ENCODE data around the gene DENND5B. TPM values are rescaled to one million over a fixed set of nuclear protein-coding genes. Genes with fewer than 3 reads are reported as not detected.

The DENND5B gene
- total and polyA plus RNA-seq, 10 donors, result 4.5 to 42.5 (median 24.6) TPM

GRCh38 chr12:31526158-31526546, 64.8 kb downstream of the DENND5B start:
- Histone ChIP-seq H3K4me1 (peaks cover 6 to 43% (median 20%) of the 10 kb centered on the region in 6 donors), H3K27me3 (replicated peaks in 1 of 7) (no peaks in the 10 kb centered on the region), H3K36me3 (no peaks in the 10 kb centered on the region), H3K27ac (no peak overlapping the region), H3K9me3 (no peaks in the 10 kb centered on the region), H3K4me3 (no peak overlapping the region)
- TF ChIP-seq POLR2A (IDR thresholded peaks at IDR 0.05), result no peak
- WGBS, 5 donors, result 58 to 64% (median 60%) methylated on average over 4 of the region's 4 CpGs
- DNase-seq, result no peak
- intact Hi-C loops (cut with DNase I; ENCODE audit: low total_unique reads), result no loop called here

- H3K4me3 ChIP-seq, result no peak overlapping the region
- peaks cover 6 to 40% (median 20%) of the 10 kb centered on the region in 6 donors for H3K4me1 ChIP-seq
- 65 to 81% (median 73%) methylated on average over 3 of the region's 3 CpGs for WGBS, 5 donors
- no peak overlapping the region for H3K27ac ChIP-seq
- no peaks in the 10 kb centered on the region for H3K27me3 ChIP-seq (replicated peaks in 1 of 7)
- H3K9me3 ChIP-seq, result no peaks in the 10 kb centered on the region
- intact Hi-C loops (cut with DNase I; ENCODE audit: low total_unique reads), result no loop called here
- no peak for DNase-seq
- no peaks in the 10 kb centered on the region for H3K36me3 ChIP-seq
- no peak for TF ChIP-seq POLR2A (IDR thresholded peaks at IDR 0.05)
- no peak for TF ChIP-seq CTCF (IDR thresholded peaks at IDR 0.05 in 8 of 11, conservative IDR thresholded peaks at IDR 0.05 in 3 of 11)
- TF ChIP-seq POLR2AphosphoS5 (IDR thresholded peaks at IDR 0.05), result no peak
Observed at GRCh38 chr12:31525496-31526157, 65.3 kb downstream of the DENND5B start.

- Histone ChIP-seq H3K36me3 (no peaks in the 10 kb centered on the region), H3K4me1 (peaks cover 6 to 45% (median 21%) of the 10 kb centered on the region in 6 donors), H3K9me3 (no peaks in the 10 kb centered on the region), H3K27me3 (replicated peaks in 1 of 7) (no peaks in the 10 kb centered on the region), H3K4me3 (no peak overlapping the region), H3K27ac (no peak overlapping the region)
- 42 to 66% (median 56%) methylated on average over 1 of the region's 1 CpG for WGBS, 5 donors
- no peak for TF ChIP-seq POLR2AphosphoS5 (IDR thresholded peaks at IDR 0.05)
- no peak for TF ChIP-seq POLR2A (IDR thresholded peaks at IDR 0.05)
- no peak for TF ChIP-seq CTCF (IDR thresholded peaks at IDR 0.05 in 8 of 11, conservative IDR thresholded peaks at IDR 0.05 in 3 of 11)
- DNase-seq, result no peak
- intact Hi-C loops (cut with DNase I; ENCODE audit: low total_unique reads), result no loop called here
Observed at GRCh38 chr12:31524791-31525495, 66.0 kb downstream of the DENND5B start.

GRCh38 chr12:31523306-31523705, 67.6 kb downstream of the DENND5B start:
- TF ChIP-seq CTCF (IDR thresholded peaks at IDR 0.05 in 8 of 11, conservative IDR thresholded peaks at IDR 0.05 in 3 of 11), result no peak
- no peak for TF ChIP-seq POLR2A (IDR thresholded peaks at IDR 0.05)
- TF ChIP-seq POLR2AphosphoS5 (IDR thresholded peaks at IDR 0.05), result no peak
- intact Hi-C loops (cut with DNase I; ENCODE audit: low total_unique reads), result no loop called here

More at GRCh38 chr12:31523306-31523705, 67.6 kb downstream of the DENND5B start:
- Histone ChIP-seq H3K4me1 (peaks cover 8 to 62% (median 33%) of the 10 kb centered on the region in 6 donors), H3K27ac (no peak overlapping the region), H3K27me3 (replicated peaks in 1 of 7) (no peaks in the 10 kb centered on the region), H3K9me3 (no peaks in the 10 kb centered on the region), H3K4me3 (no peak overlapping the region), H3K36me3 (no peaks in the 10 kb centered on the region)
- 81 to 91% (median 85%) methylated on average over 2 of the region's 2 CpGs for WGBS, 5 donors
- DNase-seq, result no peak
